ENCODE data around the gene IGSF11. TPM values are rescaled to one million over a fixed set of nuclear protein-coding genes. Genes with fewer than 3 reads are reported as not detected.
A peak's percentile ranks its signal among the peaks of the same experiment; 100 is the strongest.

Gene IGSF11
- total and polyA plus RNA-seq, 2 donors (not counting 1 experiment from before 2014, with no cell fraction given): not detected

DNA sequence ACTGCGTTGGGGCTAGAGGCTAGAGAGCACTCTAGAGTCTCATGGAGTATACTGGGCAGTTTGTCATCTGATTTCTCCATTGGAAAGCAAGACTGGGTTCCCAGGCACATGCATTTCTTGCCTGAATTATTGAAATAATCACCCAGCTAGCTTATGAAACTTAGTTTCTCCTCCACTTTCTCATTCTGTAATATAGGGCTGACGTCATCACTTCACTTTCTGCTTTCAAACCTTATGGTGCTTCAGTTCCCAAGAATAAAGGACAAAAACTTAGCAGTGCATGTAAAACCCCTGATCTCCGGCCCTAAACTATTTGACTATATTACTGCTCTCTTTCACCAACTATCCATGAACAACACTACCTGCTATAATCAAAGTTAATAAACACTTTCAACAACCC, 147.9 kb downstream of the IGSF11 start:
- intact Hi-C loops (cut with micrococcal nuclease): no loop called here
- Histone ChIP-seq H3K36me3 (replicated peaks in 1 of 2; ENCODE audit: control extremely low read depth in 1 of 2, control insufficient read depth in 1 of 2, extremely low read depth in 1 of 2, insufficient read depth in 2 of 2, low read length in 1 of 2) (no peaks in the 10 kb centered on the region), H3K27me3 (replicated peaks in 1 of 4; ENCODE audit: control extremely low read depth in 1 of 4, control insufficient read depth in 3 of 4, insufficient read depth in 4 of 4, low read length in 3 of 4) (peaks cover 0 to 5% (median 1%) of the 10 kb centered on the region in 4 experiments), H3K4me1 (ENCODE audit: control insufficient read depth in 2 of 2, insufficient read depth in 2 of 2, low read length in 2 of 2) (no peaks in the 10 kb centered on the region), H3K9ac (ENCODE audit: low read length) (no peak overlapping the region), H3K4me2 (replicated peaks; ENCODE audit: low read depth, low read length, poor library complexity, severe bottlenecking) (no peak overlapping the region), H3K9me3 (ENCODE audit: control extremely low read depth in 1 of 3, control insufficient read depth in 2 of 3, insufficient read depth in 1 of 3, low read length in 2 of 3) (no peaks in the 10 kb centered on the region), H4K20me1 (ENCODE audit: control insufficient read depth, insufficient read depth, low read length, poor library complexity, severe bottlenecking) (no peaks in the 10 kb centered on the region), H3K27ac (ENCODE audit: low read length in 2 of 2) (no peak overlapping the region), H3K79me2 (ENCODE audit: control insufficient read depth, insufficient read depth, low read length) (no peaks in the 10 kb centered on the region), H3K4me3 (ENCODE audit: control extremely low read depth in 1 of 5, extremely low read depth in 1 of 5, insufficient read depth in 1 of 5, low read depth in 2 of 5, low read length in 4 of 5) (no peak overlapping the region), H2AFZ (ENCODE audit: insufficient read depth, low read depth, low read length, poor library complexity, severe bottlenecking) (no peak overlapping the region)
- ATAC-seq (ENCODE audit: low read depth) (no peak), DNase-seq (no peak)
- ChIA-PET CTCF (interaction anchor here (5.7 kb wide), 1 partner anchor 11 kb away, joined by 39 read pairs; no protein-coding TSS in a partner anchor), POLR2A (no interaction called here)
- TF ChIP-seq, protein P1, sequence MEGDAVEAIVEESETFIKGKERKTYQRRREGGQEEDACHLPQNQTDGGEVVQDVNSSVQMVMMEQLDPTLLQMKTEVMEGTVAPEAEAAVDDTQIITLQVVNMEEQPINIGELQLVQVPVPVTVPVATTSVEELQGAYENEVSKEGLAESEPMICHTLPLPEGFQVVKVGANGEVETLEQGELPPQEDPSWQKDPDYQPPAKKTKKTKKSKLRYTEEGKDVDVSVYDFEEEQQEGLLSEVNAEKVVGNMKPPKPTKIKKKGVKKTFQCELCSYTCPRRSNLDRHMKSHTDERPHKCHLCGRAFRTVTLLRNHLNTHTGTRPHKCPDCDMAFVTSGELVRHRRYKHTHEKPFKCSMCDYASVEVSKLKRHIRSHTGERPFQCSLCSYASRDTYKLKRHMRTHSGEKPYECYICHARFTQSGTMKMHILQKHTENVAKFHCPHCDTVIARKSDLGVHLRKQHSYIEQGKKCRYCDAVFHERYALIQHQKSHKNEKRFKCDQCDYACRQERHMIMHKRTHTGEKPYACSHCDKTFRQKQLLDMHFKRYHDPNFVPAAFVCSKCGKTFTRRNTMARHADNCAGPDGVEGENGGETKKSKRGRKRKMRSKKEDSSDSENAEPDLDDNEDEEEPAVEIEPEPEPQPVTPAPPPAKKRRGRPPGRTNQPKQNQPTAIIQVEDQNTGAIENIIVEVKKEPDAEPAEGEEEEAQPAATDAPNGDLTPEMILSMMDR (IDR thresholded peaks at IDR 0.05): no peak
- TF ChIP-seq EZH2 (IDR thresholded peaks at IDR 0.05; ENCODE audit: borderline replicate concordance, insufficient read depth, low read depth, low read length, poor library complexity, severe bottlenecking): no peak
- H3K27me3 Mint-ChIP-seq: peaks cover 21% of the 10 kb centered on the region
- no peaks in the 10 kb centered on the region for H3K9me3 Mint-ChIP-seq (ENCODE audit: insufficient read depth)
- H3K4me1 Mint-ChIP-seq: no peaks in the 10 kb centered on the region
- H3K27ac Mint-ChIP-seq: no peak overlapping the region
- 76% methylated on average over 3 of the region's 3 CpGs for WGBS (ENCODE audit: insufficient coverage)
- no peak overlapping the region for H3K4me3 Mint-ChIP-seq

DNA sequence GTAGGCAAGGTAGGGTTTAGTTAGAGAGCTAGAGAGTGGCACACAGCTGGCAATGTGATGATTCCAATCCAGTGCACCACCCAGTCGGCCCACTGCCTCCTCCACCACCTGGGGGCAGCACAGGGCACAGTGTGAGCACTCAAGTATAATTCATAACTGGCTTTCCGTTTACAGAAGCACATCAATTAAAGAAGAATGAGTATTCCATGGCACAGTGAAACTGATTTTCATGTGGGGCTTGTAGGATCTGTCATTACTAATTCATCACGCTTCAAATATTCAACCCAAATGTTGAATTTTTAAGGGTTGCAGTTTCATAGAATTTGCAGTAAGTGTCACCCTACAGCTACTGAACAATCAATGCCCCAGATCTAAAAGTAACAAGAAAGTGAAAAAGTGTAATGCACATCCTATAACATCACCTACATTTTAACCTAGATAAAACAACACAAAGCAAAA, 149.9 kb downstream of the IGSF11 start:
- H3K27ac Mint-ChIP-seq: no peak overlapping the region
- no peak for TF ChIP-seq EZH2 (IDR thresholded peaks at IDR 0.05; ENCODE audit: borderline replicate concordance, insufficient read depth, low read depth, low read length, poor library complexity, severe bottlenecking)
- TF ChIP-seq, protein P1 (IDR thresholded peaks at IDR 0.05): peak; percentile 90
- no peak overlapping the region for H3K4me2 ChIP-seq (replicated peaks; ENCODE audit: low read depth, low read length, poor library complexity, severe bottlenecking)
- H3K4me3 Mint-ChIP-seq: no peak overlapping the region
- H3K9me3 ChIP-seq (ENCODE audit: control extremely low read depth in 1 of 3, control insufficient read depth in 2 of 3, insufficient read depth in 1 of 3, low read length in 2 of 3): no peaks in the 10 kb centered on the region
- H3K27me3 ChIP-seq (replicated peaks in 1 of 4; ENCODE audit: control extremely low read depth in 1 of 4, control insufficient read depth in 3 of 4, insufficient read depth in 4 of 4, low read length in 3 of 4): peaks cover 0 to 3% (median 1%) of the 10 kb centered on the region in 4 experiments
- H3K4me1 Mint-ChIP-seq: no peaks in the 10 kb centered on the region
- no peak overlapping the region for H3K9ac ChIP-seq (ENCODE audit: low read length)
- intact Hi-C loops (cut with micrococcal nuclease): loop anchor here (5.0 kb wide), 2 partner anchors 148 to 1533 kb away; partner anchors contain the start of gene IGSF11
- ATAC-seq (ENCODE audit: low read depth): peak; percentile 78
- H3K27ac ChIP-seq (ENCODE audit: low read length in 2 of 2): no peak overlapping the region
- no peak overlapping the region for H3K4me3 ChIP-seq (ENCODE audit: control extremely low read depth in 1 of 5, extremely low read depth in 1 of 5, insufficient read depth in 1 of 5, low read depth in 2 of 5, low read length in 4 of 5)
- no peaks in the 10 kb centered on the region for H3K36me3 ChIP-seq (replicated peaks in 1 of 2; ENCODE audit: control extremely low read depth in 1 of 2, control insufficient read depth in 1 of 2, extremely low read depth in 1 of 2, insufficient read depth in 2 of 2, low read length in 1 of 2)
- H3K27me3 Mint-ChIP-seq: peaks cover 28% of the 10 kb centered on the region
- POLR2A ChIA-PET: no interaction called here
- H3K4me1 ChIP-seq (ENCODE audit: control insufficient read depth in 2 of 2, insufficient read depth in 2 of 2, low read length in 2 of 2): no peaks in the 10 kb centered on the region
- H3K9me3 Mint-ChIP-seq (ENCODE audit: insufficient read depth): no peaks in the 10 kb centered on the region
- 0% methylated on average over 1 of the region's 3 CpGs for WGBS (ENCODE audit: insufficient coverage)
- DNase-seq: peak; percentile 57
- no peaks in the 10 kb centered on the region for H3K79me2 ChIP-seq (ENCODE audit: control insufficient read depth, insufficient read depth, low read length)
- CTCF ChIA-PET: interaction anchor here (0.6 to 5.7 kb wide), 27 partner anchors 7 to 1674 kb away, joined by 3 to 101 read pairs (median 4); partner anchors contain the start of genes B4GALT4 and IGSF11
- no peaks in the 10 kb centered on the region for H4K20me1 ChIP-seq (ENCODE audit: control insufficient read depth, insufficient read depth, low read length, poor library complexity, severe bottlenecking)
- H2AFZ ChIP-seq (ENCODE audit: insufficient read depth, low read depth, low read length, poor library complexity, severe bottlenecking): no peak overlapping the region
